Endodermal cell (in vitro differentiated cells): Measurements from ENCODE around the gene MB21D2. TPM values are rescaled to one million over a fixed set of nuclear protein-coding genes. Genes with fewer than 3 reads are reported as not detected.

ENCODE experiments used
- DNase-seq: peaks from one replicate; pipeline ENCODE4 v3.0.0-alpha.2; 2017
- H3K27ac ChIP-seq: 2 replicates; pipeline ENCODE4 v1.5.1; 2013; ENCODE audit warnings: mild to moderate bottlenecking, low read depth, low read length, moderate library complexity
- H3K27me3 ChIP-seq: 2 replicates; pipeline ENCODE4 v1.6.1; 2013; ENCODE audit warnings: mild to moderate bottlenecking, low read length, moderate library complexity; ENCODE audit not compliant: insufficient read depth, control insufficient read depth, poor library complexity, severe bottlenecking
- H3K36me3 ChIP-seq: 2 replicates; pipeline ENCODE4 v1.7.0; 2013; ENCODE audit warnings: mild to moderate bottlenecking, low read length, moderate library complexity; ENCODE audit not compliant: control insufficient read depth, insufficient read depth
- H3K4me1 ChIP-seq: one replicate; pipeline ENCODE4 v1.7.0; 2013; ENCODE audit warnings: low read length; ENCODE audit not compliant: control insufficient read depth, insufficient read depth
- H3K4me3 ChIP-seq: 2 replicates; pipeline ENCODE4 v1.5.1; 2013; ENCODE audit warnings: mild to moderate bottlenecking, low read length, moderate library complexity
- H3K9ac ChIP-seq: 2 replicates; pipeline ENCODE4 v1.6.1; 2013; ENCODE audit warnings: mild to moderate bottlenecking, low read length, moderate library complexity; ENCODE audit not compliant: poor library complexity, severe bottlenecking; ENCODE audit errors: extremely low read depth
- H3K9me3 ChIP-seq: 2 replicates; pipeline ENCODE4 v1.6.1; 2013; ENCODE audit warnings: mild to moderate bottlenecking, low read length, moderate library complexity; ENCODE audit not compliant: control insufficient read depth
- H3K27ac Mint-ChIP-seq: 2 replicates; pipeline ENCODE4 v1.8.0; 2020; ENCODE audit warnings: mixed read lengths
- H3K27me3 Mint-ChIP-seq: 2 replicates; pipeline ENCODE4 v1.8.0; 2021; ENCODE audit warnings: mild to moderate bottlenecking, mixed read lengths; ENCODE audit not compliant: insufficient read depth
- H3K36me3 Mint-ChIP-seq: 2 replicates; pipeline ENCODE4 v1.8.0; 2020; ENCODE audit warnings: low read depth, mixed read lengths
- H3K4me1 Mint-ChIP-seq: 2 replicates; pipeline ENCODE4 v1.8.0; 2020; ENCODE audit warnings: mixed read lengths
- H3K4me3 Mint-ChIP-seq: 2 replicates; pipeline ENCODE4 v1.8.0; 2020; ENCODE audit warnings: mild to moderate bottlenecking, moderate library complexity, mixed read lengths
- H3K9me3 Mint-ChIP-seq: 2 replicates; pipeline ENCODE4 v1.8.0; 2020; ENCODE audit warnings: mild to moderate bottlenecking, mixed read lengths
- CTCF ChIP-seq: fragments of 200-600 bp; sonication (generic); conservative IDR thresholded peaks from 2 replicates; pipeline ENCODE4 v1.5.0; 2021; ENCODE audit warnings: antibody characterized with exemption, mild to moderate bottlenecking
- WGBS, 2 experiments: methylation state at CpG; one replicate each; pipeline versions ENCODE4 v1.1.5 to v1.1.7; 2013; ENCODE audit warnings: missing lambda C conversion rate in 2 of 2, mixed read lengths in 1 of 2; ENCODE audit not compliant: insufficient coverage in 1 of 2, insufficient read length in 1 of 2; 5-methylcytosine and 5-hydroxymethylcytosine counted together
- total RNA-seq, 2 donors: library from RNA; stranded (reverse); fragmentation: NEBNext Ultra II Directional in 1 of 2; extraction: Animal tissue kit (Norgen Biotek cat#: 25700) in 1 of 2; gene quantifications; 2 replicates in 1 of 2; 3 replicates in 1 of 2; pipeline ENCODE4 v1.2.1, GENCODE V29; 2021

Gene MB21D2
- total RNA-seq, 2 donors from 2014 or later: 5.7 to 6.9 TPM

DNA sequence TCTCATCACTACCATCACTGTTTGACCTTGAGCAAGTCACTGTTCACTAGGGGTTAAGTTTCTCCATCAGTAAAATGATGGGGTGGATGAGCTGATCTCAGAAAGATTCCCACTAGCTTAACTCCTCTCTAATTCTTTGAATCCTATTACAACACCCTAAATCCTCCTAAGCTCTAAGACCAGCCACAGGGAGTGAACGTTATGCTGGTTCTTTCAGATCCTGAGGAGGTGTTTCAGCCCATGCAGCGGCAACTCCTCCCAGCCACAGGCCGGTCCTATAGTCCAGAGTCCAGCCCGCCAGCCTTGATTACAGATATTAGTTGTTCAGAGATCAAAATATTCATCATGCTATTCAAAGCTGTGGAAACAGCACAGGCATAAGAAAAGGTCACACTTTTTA lies 15.1 kb downstream of the MB21D2 start:
- Histone ChIP-seq H3K27me3 (peaks cover 27% of the 10 kb centered on the region), H3K9me3 (peaks cover 20% of the 10 kb centered on the region), H3K4me3 (no peak overlapping the region), H3K9ac (no peak overlapping the region), H3K4me1 (no peaks in the 10 kb centered on the region), H3K36me3 (peaks cover 11% of the 10 kb centered on the region), H3K27ac (no peak overlapping the region)
- peaks cover 13% of the 10 kb centered on the region for H3K9me3 Mint-ChIP-seq
- no peak overlapping the region for H3K27ac Mint-ChIP-seq
- WGBS, 2 experiments: 86 to 100% methylated on average over 3 to 4 of the region's 4 CpGs
- peaks cover 68% of the 10 kb centered on the region for H3K27me3 Mint-ChIP-seq
- H3K4me3 Mint-ChIP-seq: no peak overlapping the region
- peaks cover 17% of the 10 kb centered on the region for H3K36me3 Mint-ChIP-seq
- peaks cover 8% of the 10 kb centered on the region for H3K4me1 Mint-ChIP-seq
- no peak for DNase-seq
- TF ChIP-seq CTCF: no peak

DNA sequence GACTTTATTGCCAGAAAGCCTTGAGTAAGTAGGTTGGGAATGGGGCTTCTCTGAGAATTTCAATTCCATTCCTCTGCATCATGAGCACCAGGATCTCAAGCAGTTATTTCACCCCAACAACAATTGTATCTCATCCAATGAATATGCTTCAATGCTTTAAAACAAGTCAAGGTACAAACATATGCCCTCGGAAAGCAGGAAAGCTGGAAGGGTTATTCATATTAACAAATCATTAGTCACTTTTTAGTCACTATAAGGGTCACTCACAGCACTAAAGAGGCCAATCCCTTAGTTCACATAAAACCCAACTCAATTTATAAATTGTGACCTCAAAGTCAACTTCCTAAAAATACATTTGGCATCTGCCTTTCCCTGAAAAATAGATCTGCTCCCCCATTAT lies 16.2 kb downstream of the MB21D2 start:
- H3K27me3 Mint-ChIP-seq: peaks cover 79% of the 10 kb centered on the region
- no peak overlapping the region for H3K27ac ChIP-seq

GRCh38 chr3:192899540-192899982 lies 18.1 kb downstream of the MB21D2 start:
- no peak for DNase-seq
- Histone ChIP-seq H3K4me3 (no peak overlapping the region), H3K27me3 (peaks cover 48% of the 10 kb centered on the region), H3K9me3 (peaks cover 16% of the 10 kb centered on the region), H3K36me3 (peaks cover 11% of the 10 kb centered on the region), H3K9ac (no peak overlapping the region), H3K4me1 (no peaks in the 10 kb centered on the region), H3K27ac (no peak overlapping the region)
- no peak for TF ChIP-seq CTCF
- no peak overlapping the region for H3K27ac Mint-ChIP-seq
- H3K4me3 Mint-ChIP-seq: no peak overlapping the region
- peaks cover 11% of the 10 kb centered on the region for H3K36me3 Mint-ChIP-seq
- peaks cover 91% of the 10 kb centered on the region for H3K27me3 Mint-ChIP-seq
- peaks cover 15% of the 10 kb centered on the region for H3K4me1 Mint-ChIP-seq
- peaks cover 13% of the 10 kb centered on the region for H3K9me3 Mint-ChIP-seq
- 88 to 89% methylated on average over 1 to 3 of the region's 3 CpGs for WGBS, 2 experiments

More for the DNA sequence above, 16.2 kb downstream of the MB21D2 start:
- no peak overlapping the region for H3K4me3 Mint-ChIP-seq
- H3K36me3 ChIP-seq: peaks cover 11% of the 10 kb centered on the region
- DNase-seq: no peak
- H3K4me1 Mint-ChIP-seq: peaks cover 10% of the 10 kb centered on the region
- WGBS, 2 experiments: 94% methylated on average over 1 of the region's 1 CpG; no CpG with 5 or more reads in 1 of the 2 experiments
- no peak overlapping the region for H3K9ac ChIP-seq
- H3K4me3 ChIP-seq: no peak overlapping the region
- peaks cover 20% of the 10 kb centered on the region for H3K9me3 ChIP-seq
- H3K27ac Mint-ChIP-seq: no peak overlapping the region
- H3K27me3 ChIP-seq: peaks cover 38% of the 10 kb centered on the region
- H3K9me3 Mint-ChIP-seq: peaks cover 13% of the 10 kb centered on the region
- H3K36me3 Mint-ChIP-seq: peaks cover 17% of the 10 kb centered on the region
- no peak for TF ChIP-seq CTCF
- H3K4me1 ChIP-seq: no peaks in the 10 kb centered on the region
